GM19099 (cell line): ENCODE results near the gene SPARCL1.

ENCODE experiments used
- POLR2A ChIP-seq: IDR thresholded peaks from 3 replicates; pipeline ENCODE4 v1.6.1; 2011; ENCODE audit warnings: low read depth; ENCODE audit not compliant: insufficient read length; ENCODE audit errors: extremely low read depth

Gene SPARCL1

DNA sequence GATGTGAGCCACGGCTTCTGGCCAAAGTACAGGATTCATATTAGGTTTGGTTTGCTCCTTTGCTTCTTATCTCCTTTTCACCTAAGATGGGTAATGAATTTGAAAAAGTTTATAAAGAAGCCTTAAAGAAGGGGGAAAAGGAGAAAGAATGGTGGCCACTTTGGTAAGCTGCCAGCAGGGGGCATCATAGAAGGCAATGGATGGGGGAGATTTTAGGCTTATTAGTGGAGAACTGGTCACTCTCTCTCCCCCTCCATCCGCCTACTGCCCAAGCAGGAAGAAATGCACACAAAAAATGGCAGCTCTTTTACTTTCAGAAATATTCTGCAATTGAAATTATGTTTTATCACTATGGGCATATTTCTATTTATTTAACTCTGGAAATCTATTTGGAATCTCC is 32.0 kb downstream of the SPARCL1 start:
- TF ChIP-seq POLR2A = no peak

DNA sequence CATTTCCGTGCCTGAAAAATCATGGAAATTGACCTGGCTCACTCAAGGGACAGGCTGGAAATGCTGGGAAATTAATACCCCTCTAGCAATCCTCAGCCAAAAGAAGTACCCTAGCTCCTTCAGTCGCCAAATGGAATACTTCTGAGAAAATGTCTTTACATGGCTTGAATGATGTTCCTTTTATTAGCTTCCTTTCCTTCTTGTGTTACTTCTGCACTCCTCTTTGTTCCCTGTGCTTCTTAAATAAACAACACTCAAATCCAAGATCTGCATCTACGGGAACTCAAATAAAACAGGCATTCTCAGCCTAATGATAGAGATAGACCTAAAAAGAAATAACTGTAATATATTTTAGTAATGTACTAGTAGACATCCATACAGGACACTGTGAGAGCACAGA is 36.1 kb downstream of the SPARCL1 start:
- TF ChIP-seq POLR2A = no peak

DNA sequence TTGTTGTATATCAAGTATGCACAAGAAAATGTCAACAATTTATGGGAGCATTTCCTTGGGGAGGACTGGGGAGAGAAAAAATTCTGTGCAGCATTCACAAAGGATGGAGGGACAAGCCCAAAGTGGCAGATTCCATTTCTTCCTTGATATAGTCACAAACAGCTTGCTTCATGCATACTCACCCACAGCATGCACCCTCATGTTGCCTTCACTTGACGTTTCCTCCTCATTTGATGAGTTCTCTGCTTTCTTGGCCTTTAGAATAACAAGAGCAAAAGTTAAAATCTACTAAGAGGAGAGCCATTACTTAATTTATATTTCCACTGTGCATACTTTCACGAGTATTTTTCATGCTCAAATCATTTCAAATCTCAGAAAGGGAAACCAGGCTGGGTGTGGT is 37.7 kb downstream of the SPARCL1 start:
- TF ChIP-seq POLR2A = no peak

DNA sequence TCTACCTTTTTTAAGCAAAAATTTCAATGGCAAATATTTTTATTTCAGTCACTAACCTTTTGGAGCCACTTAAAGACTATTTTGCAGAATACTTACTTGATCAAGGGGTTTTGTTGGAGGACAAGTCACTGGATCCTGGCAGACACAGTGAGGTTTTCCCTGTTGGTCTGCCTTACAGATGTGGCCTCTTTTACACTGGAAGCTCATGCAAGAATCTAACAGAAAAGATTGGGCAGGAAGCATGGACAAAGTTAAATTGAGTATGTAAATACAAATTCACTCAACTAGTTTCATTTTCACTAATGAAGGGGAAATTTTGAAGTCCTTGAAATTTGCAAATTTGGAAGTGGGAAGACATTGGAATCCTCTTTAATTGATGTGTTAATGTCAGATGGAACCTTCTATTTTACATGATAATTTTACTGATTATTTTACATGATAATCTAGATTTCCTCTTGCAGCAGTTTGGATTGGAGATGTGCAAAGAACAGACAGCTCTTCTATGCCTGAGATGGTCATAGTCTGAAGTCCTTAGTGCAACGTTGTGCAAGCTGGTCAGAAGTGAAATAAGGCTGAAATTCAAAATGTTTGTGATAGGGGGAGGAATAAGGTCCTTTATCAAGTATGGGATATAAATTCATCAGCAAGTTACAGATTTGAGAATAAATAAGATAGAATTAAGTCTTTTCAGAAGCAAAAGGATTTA is 38.4 kb downstream of the SPARCL1 start:
- TF ChIP-seq POLR2A = no peak

DNA sequence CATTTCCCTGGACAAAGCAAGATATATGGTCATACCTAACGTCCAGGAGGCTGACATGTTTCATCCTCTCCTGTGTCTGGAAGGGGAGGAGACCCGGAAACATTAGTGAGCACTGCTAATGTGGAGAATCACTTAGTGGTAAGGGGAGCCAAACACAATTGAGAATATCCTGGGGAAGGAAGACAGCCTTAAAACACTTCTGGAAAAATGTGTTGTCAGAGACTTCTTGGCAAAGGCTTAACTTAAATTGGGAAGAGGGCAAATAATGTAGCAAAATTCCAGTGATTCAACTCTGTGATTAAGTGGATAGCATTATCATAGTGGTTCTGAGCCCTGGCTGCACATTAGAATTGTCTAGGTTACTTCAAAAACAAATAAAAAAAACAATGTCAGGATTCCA is 39.5 kb downstream of the SPARCL1 start:
- TF ChIP-seq POLR2A = no peak

DNA sequence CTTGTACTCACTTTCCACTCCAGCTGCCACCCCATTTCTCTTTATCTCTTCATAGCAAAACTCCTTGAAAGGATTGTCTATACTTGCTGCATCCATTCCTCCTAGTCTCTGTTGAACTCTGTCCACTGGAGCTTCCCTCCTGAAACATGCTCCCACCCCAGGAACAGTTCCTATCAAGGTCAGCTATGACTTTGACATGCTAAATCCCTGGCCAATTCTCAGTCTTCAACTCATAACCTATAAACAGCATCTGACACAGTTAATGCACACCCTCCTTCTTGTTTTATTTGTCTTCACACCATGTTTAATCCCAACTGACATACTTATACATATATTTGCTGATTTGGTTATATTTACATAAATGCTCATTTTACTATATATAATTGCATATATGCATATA is 47.8 kb downstream of the SPARCL1 start:
- no peak for TF ChIP-seq POLR2A

DNA sequence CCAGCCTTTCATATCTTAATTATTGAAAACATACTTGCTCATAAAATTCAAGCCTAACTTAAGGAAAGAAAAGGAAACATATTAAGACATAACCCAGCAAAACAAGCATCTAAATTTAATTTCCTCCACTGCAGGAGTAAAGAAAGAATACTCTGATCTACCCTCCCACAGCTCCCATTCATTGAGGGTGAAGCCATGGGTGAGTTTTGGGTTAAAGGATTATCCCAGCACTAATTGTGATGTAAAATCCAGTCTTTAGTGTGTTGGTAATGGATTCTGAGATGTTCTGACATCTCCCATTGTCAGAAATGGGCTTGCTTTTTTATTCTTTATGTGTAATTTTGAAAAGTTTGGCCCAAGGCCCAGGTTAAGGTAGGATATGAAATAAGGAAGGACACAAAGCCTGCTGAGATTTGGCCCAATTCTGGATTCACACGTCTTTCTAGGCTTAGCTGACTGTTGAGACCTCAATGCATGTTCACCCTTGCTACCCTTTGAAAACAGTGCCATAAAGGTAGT is 50.4 kb downstream of the SPARCL1 start:
- TF ChIP-seq POLR2A = no peak

DNA sequence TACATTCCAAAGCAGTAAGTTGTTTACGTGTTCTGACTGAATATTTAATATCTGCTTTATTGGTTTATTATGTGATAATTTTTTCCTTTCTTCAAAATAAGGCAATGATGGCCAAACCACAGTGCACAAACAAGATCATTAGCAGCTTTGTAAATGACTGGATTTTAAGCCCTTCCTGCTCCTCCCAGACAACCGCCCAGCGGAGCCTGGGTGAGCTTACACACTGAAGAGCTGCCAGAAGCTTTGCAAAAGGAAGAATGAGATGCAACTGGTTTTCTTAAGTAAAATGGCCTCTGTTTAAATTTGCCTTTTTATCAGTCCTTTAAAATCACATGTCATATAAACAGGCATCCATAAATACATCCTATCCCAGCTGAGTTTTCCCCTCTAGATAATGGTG is 52.2 kb downstream of the SPARCL1 start:
- TF ChIP-seq POLR2A = no peak

DNA sequence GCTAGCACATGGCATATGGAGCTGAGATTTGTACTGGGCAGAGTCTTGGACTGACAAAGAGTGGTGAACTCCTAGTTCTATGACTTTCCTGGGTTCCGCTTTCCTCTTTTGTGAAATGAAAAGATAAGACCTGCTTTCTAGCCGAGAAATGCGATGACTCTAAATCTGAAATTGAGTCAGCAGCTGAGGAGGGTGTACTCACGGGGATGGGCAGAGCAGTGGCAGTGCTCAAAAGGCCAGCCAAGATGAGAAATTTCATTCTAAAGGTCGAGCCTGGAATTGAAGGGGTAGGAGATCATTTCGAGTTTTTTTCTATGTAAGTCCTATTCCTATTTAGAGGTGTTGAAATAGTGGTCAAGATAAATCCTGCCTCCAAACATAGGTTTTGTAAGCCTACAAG is 59.8 kb downstream of the SPARCL1 start:
- no peak for TF ChIP-seq POLR2A

DNA sequence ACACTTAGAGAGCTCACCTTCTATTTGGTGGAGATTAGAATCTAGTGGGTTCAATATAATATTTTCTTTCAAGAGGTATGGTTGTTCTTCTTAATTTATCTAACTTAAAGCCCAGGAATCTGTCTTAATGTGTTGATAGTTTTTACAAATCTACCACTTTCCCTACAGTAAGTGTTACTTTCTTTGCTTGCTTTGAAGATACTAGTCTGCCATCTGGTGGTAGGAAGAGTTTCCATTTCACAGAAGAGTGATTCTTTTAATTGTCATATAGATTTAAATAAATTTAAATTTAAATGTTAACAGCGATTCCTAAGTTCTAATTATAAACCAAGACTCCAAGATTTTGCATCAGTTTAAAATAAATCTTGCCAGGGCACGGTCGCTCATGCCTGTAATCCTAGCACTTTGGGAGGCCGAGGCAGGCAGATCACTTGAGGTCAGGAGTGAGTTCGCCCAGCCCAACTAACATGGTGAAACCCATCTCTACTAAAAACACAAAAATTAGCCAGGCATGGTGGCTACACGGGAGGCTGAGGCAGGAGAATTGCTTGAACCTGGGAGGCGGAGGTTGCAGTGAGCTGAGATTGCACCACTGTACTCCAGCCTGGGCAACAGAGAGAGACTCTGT is 63.3 kb downstream of the SPARCL1 start:
- TF ChIP-seq POLR2A = no peak

DNA sequence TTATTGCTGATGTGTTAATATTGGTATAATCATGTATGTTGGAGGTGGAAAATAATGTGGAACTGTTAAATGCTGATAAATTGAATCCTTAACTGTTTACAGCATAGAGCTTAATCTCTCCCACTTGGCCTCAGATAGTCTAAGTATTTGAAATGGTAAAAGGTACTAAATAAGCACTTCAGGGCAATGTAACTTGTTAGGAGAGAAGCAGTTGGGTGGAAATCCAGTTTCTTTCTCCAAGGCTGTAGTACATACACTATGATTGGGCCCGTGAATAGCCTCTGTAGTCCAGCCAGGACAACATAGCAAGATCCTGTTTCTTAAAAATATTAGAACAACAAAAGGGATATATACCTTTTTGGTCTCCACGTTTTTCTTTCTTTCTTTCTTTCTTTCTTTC is 67.1 kb downstream of the SPARCL1 start:
- no peak for TF ChIP-seq POLR2A

DNA sequence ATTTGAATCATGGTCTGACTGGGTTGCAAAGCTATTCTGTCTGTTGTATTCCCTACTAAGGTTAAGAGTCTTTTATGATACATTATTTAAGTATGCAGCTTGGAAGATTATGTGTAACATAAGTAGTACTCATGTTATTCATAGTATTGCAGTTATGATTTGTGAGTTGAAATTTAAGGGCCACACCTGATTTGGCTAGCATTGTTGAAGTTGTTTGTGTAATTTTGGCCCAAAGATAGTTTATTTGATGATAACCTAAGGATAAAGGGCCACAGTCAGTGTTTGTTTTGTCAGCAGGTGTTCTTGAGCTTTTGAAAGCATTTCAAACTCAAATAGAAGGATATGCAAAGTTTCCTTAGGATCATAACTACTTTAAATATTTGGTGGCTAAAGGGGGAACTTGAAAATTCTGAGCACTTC is 67.9 kb downstream of the SPARCL1 start:
- no peak for TF ChIP-seq POLR2A

DNA sequence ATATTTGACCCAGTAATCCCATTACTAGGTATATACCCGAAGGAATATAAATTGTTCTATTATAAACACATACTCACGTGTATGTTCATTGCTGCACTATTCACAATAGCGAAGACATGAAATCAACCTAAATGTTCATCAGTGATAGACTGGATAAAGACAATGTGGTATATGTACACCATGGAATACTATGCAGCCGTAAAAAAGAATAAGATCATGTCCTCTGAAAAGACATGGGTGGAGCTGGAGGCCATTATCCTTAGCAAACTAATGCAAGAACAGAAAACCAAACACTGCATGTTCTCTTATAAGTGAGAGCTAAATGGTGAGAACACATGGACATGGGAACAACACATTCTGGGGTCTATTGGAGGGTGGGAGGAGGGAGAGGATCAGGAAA is 70.3 kb downstream of the SPARCL1 start:
- no peak for TF ChIP-seq POLR2A

DNA sequence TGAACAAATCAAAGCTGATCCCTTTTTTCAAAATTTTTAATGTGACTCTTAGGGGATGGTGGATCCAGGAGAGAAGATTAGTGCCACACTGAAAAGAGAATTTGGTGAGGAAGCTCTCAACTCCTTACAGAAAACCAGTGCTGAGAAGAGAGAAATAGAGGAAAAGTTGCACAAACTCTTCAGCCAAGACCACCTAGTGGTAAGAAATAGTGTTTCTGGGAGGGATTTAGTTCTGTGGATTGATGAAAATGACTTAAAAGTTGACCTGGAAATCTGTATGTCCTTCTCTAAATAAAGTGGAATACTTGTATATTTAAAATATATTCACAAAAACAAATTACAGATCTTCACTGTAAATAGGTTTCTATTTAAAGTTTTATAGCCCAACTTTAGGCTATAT is 77.6 kb downstream of the SPARCL1 start:
- TF ChIP-seq POLR2A = no peak

DNA sequence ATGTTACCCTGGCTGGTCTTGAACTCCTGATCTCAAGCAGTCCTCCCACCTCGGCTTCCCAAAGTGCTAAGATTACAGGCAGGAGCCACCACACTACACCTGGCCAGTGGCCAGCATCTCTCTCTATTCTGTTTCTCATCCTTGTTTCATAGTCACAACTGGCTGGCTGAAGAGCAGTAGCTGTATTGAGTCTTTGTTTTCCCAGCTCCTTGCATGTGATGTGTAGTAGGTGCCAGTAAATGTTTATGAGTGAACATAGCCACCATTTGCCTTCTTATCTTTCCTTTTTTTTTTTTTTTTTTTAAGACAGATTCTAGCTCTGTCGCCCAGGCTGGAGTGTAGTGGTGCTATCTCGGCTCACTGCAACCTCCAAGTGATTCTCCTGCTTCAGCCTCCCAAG is 83.2 kb downstream of the SPARCL1 start:
- no peak for TF ChIP-seq POLR2A

DNA sequence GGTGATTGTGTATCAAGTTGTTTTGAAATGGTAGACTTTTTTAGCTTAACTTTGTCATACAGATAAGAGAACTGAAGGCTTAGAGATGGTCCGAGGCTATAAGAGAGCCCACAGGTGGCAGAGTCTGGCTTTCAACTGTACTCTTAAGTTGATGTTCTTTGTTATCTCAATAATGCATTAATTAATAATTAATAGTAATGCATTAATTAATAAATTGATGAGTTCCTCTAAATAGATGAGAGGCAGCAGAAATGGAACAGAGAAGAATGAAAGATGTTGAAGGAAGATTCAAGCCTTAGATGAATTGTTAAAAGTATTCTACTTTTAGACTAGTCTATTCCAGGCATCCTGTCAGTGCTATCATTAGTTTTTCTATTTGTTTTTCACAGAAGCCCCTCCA is 84.4 kb downstream of the SPARCL1 start:
- TF ChIP-seq POLR2A = no peak
